Midbrain (tissue), 1 donor: ENCODE results near the gene UTS2B.
"Not testable (repeated sequence)": the region's sequence is repeated elsewhere in the genome, so short reads cannot be mapped to it uniquely, and the experiment has no call there.

ENCODE experiments used
- DNase-seq: peaks from one replicate; lab custom pipeline; 2025; lab: John Stamatoyannopoulos, UW

UTS2B gene

DNA sequence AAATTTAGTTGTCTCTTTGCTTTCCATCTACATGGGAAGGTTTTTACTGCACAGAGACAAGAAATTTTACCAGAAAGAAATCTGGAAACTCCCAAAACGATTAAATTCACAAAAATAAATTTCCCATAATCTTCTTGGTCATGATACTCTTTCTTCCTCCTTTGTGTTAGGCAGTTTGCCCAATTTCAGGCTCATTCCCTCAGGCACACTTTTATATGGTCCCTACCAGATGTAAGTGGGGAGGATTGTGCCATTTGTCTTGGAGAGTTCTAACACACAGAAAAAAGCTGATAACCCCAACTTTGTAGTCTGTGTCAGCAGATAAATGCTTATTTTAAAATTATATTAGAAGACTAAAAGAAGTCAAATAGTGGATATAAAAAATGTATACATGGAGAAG is 50.2 kb downstream of the UTS2B start:
- DNase-seq = no peak

DNA sequence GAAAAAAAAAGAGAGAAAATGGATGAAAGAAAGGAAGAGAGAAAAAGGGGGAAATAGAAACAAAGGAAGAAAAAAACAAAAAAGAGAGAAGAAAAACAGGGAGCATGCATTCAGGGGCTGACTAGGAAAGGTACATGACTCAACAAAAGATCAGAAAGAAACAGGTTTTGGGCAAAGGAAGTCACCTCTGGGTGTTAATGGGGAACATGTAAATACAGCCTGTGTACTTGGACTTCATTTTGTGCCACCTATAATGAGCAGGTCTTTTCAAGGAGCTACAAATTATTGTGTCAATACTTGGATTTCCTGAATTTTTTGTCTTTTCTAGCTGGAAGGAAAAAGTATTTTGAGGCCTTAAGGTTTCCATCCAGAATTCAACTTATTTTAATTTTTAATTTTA is 54.6 kb downstream of the UTS2B start:
- DNase-seq = no peak

DNA sequence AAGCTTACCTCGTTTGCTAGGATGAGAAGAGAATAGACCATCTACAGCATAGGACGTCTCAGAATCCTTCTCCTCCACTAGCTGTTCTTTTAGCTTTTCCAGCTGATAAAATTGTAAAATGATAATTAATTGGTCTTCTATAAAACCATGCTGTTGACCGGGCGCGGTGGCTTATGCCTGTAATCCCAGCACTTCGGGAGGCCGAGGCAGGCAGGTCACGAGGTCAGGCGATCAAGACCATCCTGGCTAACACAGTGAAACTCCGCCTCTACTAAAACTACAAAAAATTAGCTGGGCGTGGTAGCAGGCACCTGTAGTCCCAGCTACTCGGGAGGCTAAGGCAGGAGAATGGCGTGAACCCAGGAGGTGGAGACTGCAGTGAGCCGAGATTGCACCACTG is 55.1 kb downstream of the UTS2B start:
- not testable (repeated sequence) for DNase-seq

DNA sequence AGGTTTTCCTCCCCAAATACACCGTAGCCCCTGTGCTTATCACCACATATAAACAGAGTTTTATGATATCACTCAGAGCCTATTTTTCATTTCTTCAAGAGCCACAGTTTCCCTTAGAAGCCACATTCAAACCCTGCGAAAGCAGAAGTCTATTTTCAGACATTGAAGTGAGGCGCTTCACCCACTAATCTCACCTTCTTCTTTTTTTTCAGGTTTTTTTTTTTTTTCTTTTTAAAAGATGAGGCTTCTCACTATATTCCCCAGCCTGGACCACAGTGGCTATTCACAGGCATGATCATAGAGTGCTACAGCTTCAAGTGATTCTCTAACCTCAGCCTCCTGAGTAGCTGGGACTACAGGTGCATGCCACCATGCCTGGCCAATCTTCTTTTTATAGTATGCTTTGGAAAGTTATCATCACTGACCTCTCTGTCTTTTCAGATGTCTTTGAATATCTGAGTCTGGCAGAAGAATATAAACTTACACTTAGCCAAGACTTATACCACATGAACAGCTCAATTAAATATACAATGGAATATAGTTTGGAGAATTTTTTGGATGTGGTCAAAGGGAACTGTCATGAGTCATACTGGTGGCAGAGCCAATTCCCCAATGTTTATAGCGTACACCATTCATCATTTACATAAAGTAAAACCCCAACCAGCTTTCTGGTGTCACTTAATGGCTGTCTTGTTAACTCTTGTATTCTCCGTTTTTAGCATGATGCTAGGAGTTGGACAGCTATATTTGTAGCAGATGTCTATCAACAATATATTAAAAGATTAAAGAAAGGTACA is 60.8 kb downstream of the UTS2B start:
- no peak for DNase-seq

DNA sequence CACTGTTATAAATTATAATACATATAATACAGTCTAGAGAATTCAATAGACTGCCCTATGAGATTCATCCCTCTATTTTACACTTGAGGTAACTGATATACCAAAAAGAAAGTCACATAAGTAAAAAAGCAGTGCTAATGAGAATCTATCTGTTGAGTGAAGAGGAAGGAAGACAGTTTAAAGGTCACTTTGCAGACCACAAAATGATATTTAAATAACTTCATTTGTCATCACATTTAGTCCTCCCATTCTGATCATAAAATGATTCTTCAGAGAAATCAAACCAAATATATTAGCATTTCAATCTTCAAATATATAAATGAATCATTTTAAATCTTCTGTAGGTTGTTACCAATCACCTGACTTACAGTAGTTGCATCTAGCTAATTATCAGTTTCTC is 61.6 kb downstream of the UTS2B start:
- no peak for DNase-seq

DNA sequence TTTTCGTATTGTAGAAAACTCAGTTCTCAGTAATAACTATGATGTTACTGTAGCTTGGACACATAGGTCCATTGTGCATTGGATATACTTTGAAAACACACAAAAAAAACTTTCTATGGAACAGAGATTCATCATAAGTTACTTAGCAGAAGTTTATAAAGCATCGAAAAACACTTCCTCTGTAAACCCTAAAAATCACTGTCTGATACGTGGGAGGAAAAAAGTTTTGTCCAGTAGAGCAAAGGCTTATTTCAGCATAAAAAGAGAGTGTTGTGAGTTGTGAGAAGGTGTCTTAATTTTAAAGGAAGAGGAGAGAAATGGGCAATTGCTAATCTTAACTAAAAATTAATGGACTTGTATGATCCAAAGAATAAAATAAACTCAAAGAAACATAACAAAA is 66.5 kb downstream of the UTS2B start:
- no peak for DNase-seq

DNA sequence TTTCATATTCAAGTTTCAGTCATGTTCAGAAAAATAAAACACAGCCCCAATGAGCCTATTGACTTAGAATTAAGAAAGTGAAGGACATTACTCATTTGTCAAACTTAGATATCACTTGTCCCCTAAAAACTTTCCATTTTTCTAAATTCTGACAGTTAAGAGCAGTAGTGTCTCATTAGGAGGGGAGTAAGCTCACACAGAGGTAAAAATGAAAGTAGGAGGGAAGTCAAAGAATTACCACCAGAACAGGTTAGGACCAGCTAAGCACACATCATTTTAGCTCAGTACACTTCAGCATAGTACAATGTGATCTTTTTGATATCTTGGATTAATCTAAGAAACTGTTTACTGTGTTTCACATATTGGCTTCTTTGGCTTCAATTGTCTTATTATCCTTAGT is 67.0 kb downstream of the UTS2B start:
- DNase-seq = no peak

DNA sequence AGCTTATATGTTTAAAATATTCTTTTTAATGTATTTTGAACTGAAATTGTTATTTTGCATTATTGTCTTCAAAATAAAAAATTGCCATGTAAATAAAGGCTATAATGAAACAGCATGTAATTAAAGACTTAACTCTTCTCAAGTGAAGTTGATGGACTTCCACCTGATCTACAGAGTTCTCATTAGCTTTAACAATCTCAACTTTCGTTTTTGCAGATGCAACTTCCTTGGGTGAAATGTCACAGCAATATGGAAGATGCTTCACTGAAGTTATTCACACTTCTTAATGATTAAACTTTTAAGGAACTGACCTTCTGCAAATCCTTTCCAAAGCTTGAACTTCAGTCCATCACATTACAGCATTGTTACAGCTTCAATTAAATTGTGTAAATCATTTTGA is 67.7 kb downstream of the UTS2B start:
- DNase-seq = no peak

DNA sequence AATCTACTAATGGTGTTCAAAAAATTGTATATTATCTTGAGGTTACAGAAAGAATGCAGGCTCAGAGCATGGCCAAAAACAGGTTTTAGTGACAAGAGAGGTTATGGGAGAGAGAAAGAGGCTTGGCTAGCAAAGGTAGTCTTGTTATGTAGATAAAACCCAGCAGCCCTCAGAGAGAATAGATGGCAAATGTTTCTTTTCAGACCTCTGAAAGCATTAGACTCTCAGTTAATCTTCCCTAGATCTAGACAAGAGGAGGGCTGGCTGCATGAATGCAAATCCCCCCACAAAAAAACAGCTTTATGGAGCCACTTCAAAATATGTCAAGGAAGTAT is 69.1 kb downstream of the UTS2B start:
- no peak for DNase-seq

DNA sequence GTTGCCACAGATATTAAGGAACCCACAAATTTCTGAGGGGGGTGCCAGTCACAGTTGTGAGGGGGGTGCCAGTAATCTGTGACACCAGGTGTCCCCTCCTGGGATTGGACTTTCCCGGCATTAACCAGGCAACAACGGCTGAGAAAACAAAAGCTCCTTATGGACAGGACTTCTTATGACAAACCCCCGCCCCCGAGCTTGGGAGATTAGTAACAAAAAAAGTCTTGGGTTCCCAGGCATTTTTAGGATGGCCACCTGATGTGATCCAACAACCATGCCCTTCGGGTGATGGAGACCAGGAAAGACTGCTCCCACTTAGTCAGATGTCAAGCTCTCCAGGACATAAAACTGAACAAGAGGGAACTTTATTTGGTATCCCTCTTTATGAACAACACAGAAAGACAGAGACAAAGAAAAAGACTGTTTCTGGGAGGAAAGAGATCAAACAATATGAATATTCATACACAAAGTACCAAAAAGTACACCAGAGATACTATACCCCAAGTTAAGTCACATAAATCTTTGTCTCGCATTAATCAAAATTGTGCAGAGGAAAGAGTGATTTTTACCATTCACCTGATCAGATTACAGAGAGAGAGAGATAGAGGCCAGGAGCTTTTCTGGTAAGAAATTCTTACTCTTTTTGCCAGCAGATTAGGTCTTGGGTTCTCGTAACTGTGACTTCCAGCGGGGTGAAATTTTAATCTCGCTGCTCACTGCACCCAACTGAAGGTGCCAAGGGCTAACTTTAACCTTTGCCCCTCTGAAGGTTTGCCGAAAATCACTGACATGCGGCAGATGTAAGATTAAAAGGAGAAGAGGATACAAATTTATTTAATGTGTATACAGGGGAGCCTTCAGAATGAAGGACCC is 69.7 kb downstream of the UTS2B start:
- DNase-seq = no peak

DNA sequence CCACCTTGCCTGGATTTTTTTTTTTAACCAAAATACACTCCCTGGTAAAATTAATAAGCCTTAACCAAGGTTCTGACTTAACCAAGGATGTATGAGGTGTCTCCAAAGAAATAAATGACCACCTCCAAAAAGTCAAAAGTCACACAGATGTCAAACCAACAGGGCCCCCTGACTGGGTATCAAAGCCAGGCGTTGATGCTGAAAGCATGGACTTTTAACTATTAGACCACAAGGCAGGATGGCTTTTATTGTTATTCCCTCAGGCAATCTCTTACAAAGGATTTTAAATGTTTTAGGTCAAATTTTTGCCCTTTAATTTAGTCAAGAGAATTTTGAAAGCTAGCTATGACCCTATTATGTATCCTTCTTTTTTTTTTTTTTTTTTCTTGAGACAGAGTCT is 70.8 kb downstream of the UTS2B start:
- no peak for DNase-seq

DNA sequence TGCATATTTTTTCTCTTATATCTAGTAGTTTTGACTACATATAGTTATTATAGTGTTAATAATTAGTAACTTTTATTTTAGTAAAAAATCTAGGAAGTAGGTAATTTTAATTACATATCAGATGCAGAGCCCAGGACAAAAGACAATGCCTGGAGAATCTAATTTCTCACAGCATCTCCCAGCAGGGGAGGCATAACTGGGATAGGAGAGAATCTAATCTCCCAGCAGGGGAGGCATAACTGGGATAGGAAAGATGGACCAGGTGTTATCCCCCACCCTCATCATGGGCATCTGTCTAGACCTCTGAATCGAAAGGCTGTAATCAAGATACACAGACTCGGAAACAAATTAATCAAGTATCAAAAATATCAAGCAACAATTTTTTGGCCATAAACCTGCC is 73.0 kb downstream of the UTS2B start:
- DNase-seq = no peak

DNA sequence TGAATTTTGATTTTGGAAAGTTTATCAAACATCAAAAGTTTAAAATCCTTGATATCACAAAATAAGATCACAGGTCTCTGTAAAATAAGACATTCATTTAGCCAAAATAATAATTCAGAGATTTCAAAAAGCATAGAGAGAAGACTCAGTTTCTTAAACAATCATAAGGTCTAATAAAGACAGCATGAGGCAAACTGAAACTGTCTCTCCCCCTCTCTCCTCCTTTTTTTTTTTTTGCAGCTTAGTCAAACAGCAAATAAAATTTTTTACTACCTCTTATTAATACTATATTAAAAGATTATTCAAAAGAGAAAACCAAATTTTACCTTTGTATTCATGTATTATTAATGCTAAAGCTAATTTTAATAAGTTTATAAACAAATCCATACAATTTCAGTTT is 73.9 kb downstream of the UTS2B start:
- no peak for DNase-seq

DNA sequence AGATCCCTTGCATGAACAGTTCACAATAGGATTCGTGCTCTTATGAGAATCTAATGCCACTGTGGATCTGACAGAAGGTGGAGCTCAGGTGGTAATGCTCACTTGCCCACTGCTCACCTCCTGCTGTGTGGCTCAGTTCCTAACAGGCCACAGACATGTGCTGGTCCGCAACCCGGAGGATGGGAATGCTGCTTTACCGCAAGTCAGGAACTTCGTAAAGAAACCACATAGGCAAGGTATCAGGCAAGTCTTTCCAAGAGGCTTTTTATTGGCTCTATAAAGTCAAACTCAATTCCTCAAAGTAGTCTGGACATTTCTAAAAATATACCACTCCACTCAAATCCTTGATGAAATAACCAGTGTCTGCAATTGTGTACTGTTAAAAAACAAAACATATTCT is 75.2 kb downstream of the UTS2B start:
- DNase-seq = no peak

DNA sequence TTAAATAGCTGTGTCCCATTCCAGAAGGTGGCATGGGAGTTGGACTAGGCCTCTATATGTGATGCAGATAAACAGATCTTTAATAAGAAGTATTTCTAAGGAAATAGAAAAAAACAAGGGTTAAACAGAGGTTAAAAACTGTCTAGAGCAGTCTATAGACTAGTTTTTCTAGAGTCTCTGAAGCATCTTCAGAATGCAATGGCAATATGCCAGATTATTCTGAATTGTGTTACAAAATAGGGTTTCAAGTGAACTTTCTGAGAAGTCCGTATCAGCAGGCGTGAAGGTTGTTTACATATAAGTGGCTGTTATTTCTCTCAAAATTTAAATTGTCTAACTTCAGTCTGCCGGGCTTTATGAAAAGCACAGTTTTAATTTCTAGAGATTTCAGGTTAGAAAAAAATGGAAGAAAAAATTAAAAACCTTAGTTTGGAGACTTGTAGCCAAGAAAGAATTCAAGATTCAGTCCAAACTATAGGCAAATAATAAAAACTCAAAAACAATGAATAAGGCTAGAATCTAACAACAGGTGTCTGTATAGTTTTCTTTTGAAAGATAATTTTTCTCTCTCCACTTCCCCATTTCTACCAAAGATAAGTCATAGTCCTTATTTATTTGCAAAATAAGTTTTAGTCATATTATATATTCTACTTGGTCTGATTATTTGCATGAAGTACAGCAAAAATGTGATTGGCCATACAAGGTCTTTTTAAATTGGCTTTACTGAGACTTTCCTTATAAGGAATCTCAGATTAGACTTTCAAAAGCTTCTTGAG is 76.0 kb downstream of the UTS2B start:
- DNase-seq = no peak

DNA sequence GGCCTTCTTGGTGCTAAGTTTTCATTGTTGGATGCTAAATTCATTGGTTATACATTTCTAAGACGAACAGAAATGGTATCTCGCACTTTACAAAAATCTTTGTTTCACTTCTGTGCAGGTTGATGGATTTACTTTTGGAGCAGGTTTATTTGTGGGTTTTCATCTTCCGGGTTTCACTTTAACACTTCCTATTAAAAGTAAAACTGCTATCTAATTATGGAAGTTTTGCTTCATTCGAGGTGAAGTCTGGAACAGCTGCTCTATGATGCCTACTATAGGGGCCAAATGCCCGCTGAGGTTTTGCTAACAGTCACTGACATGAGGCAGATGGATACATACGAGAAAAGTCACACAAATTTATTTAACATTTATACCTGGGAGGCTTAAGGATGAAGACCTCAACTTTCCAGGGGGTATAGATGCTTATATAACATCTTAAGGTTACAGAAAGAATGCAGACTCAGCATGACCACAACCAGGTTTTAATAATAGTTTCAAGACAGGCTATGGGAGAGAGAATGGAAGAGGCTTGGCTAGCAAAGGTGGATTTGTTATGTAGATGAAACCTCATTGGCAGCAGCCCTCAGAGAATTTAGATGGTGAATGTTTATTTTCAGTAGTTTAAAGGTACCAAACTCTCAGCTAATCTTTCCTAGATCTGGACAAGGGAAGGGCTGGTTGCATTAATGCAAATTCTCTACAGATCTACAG is 77.1 kb downstream of the UTS2B start:
- DNase-seq = no peak

DNA sequence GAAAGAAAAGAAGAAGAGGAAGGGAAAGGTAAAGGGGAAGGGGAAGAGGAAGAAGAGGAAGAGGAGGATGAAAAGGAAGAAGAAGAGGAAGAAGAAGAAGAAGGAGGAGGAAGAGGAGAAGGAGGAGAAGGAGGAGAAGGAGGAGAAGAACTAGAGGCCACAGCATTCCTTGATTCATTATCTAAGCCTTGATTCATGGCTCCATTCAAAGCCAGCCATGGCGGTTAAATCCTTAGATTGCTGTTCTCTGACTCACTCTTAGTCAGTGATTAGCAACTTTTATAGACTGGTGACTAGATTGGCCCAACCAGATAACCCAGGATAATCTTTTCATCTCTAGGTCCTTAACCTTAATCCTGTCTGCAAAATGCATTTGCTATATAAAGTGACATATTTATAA is 83.7 kb downstream of the UTS2B start:
- DNase-seq = no peak

DNA sequence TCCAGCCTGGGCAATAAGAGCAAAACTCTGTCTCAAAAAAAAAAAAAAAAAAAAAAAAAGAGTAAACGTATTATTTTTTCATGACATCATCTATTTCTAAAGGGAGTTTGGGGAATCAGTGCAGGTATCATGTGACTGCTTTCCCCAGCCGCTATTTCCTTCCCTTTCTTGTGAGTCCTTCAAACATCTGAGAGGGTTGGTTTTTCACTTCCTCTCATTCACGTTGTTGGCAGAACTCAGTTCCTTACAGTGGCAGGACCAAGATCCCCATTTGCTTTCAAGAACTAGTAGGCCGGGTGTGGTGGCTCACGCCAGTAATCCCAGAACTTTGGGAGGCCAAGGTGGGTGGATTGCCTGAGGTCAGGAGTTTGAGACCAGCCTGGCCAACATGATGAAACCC is 84.3 kb downstream of the UTS2B start:
- DNase-seq = peak; percentile 9

DNA sequence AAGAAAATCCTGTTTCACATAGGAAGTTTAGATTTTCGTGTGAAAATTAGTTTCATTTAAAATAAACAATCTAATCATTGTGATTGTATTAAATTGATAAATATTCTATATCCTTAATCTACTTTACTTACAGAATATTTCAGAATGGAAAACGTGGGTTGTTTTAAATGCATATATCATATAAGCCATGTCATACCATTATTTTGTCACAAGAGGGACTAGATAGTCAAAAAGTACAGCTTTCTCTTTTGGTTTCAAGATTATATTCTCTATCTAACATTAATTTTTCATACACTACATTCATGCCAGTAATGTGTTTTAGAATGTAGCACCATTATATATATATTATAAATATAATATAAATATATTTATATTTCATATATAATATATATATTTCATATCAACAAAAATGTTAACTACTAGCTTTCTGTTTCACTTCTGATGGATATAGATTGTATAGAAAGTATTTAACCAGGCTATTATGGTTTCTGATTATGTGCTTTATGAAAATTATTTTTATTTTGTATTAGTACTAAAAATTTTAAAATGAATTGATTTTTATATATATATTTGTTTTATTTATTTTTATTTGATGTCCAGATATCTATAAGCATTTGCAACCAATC is 86.0 kb downstream of the UTS2B start:
- DNase-seq = no peak

DNA sequence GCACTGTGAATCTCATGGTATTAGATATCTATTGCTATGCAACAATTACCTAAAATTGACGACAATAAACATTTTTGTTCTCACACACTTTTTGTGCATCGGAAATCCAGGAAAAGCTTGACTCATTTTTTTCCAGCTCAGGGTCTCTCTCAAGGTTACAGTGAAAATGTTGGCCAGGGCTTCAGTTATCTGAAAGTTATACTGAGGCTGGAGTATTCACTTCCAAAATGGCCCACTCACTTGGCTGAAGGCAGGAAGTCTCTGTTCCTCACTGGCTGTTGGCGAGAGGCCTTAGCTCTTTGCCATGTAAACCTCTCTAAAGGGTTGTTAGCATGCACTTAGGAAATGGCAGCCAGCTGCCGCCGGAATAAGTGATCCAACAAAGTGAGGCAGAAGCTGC is 89.8 kb downstream of the UTS2B start:
- DNase-seq = no peak

DNA sequence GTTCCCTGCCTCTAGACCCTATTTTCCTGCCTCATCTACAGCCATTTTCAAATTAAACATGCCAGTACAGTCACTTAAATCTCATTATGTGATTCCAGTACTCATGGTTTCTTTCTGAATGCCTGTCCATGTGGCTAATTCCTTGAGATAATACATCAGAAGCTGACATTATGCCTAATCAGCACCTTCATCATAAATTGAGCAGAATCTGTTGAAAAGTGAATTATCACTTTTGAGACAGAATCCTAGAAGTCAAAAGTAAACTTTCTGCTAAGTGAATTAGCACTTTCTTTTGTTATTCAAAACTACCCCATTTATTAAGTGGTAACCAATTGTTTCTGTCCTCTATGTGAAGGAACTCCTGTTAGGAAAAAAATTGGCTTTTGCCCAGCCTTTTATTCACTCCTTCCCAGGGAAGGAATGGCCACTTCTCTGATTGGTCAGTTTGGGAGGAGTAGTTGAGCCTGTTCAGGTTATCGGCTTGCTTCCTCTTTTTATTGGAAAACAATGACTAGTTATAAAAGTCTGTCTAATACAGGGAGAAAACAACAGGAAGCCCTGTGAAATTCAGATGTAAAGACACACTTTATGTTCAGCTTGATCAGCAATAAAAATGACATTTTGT is 90.8 kb downstream of the UTS2B start:
- peak; percentile 15 for DNase-seq
